Retinal pigment epithelial cell (primary cell): ENCODE measurements around the gene SCIN.
"Not testable (repeated sequence)": the region's sequence is repeated elsewhere in the genome, so short reads cannot be mapped to it uniquely, and the experiment has no call there.

Source experiments
- DNase-seq: peaks from one replicate; pipeline ENCODE4 v3.0.0-alpha.2; 2010; ENCODE audit warnings: low read depth
- H3K4me3 ChIP-seq: 2 replicates; pipeline ENCODE4 v1.5.1; 2011; ENCODE audit warnings: mild to moderate bottlenecking, low read length, control low read depth, moderate library complexity
- CTCF ChIP-seq: conservative IDR thresholded peaks from 2 replicates; pipeline ENCODE4 v1.5.1; 2011; ENCODE audit warnings: low read depth, low read length, control low read depth, inconsistent platforms

The SCIN gene

GRCh38 chr7:12690041-12690878 is 119.7 kb downstream of the SCIN start:
- H3K4me3 ChIP-seq: peak overlapping the region; percentile 86
- no peak for DNase-seq
- TF ChIP-seq CTCF: no peak

- peak overlapping the region; percentile 16 for H3K4me3 ChIP-seq
- DNase-seq: not testable (repeated sequence)
Observed at GRCh38 chr7:12691388-12691787, 120.9 kb downstream of the SCIN start.

- no peak for DNase-seq
- TF ChIP-seq CTCF: no peak
- H3K4me3 ChIP-seq: no peak overlapping the region
Observed at GRCh38 chr7:12692035-12692434, 121.5 kb downstream of the SCIN start.

GRCh38 chr7:12692479-12693259 is 122.1 kb downstream of the SCIN start:
- TF ChIP-seq CTCF: no peak
- H3K4me3 ChIP-seq: no peak overlapping the region
- no peak for DNase-seq

- no peak for TF ChIP-seq CTCF
- DNase-seq: no peak
- H3K4me3 ChIP-seq: no peak overlapping the region
Observed at GRCh38 chr7:12694817-12695216, 124.3 kb downstream of the SCIN start.

- no peak overlapping the region for H3K4me3 ChIP-seq
- DNase-seq: no peak
- TF ChIP-seq CTCF: no peak
Observed at GRCh38 chr7:12695965-12696364, 125.4 kb downstream of the SCIN start.

GRCh38 chr7:12699299-12699698 is 128.8 kb downstream of the SCIN start:
- no peak overlapping the region for H3K4me3 ChIP-seq
- no peak for TF ChIP-seq CTCF
- DNase-seq: no peak
